Neural cell (in vitro differentiated cells): ENCODE data around the gene TCF20. TPM values are rescaled to one million over a fixed set of nuclear protein-coding genes. Genes with fewer than 3 reads are reported as not detected.

Experiments
- H2AFZ ChIP-seq: fragments of 200-600, 300-800 bp; sonication (generic), shearing (Covaris generic); 2 replicates; pipeline ENCODE4 v1.6.0; 2014; ENCODE audit warnings: low read depth, mild to moderate bottlenecking, antibody characterized with exemption, low read length, moderate library complexity
- H3F3A ChIP-seq: fragments of 200-600 bp; shearing (Covaris generic); 2 replicates; pipeline ENCODE4 v1.6.1; 2016; ENCODE audit warnings: mild to moderate bottlenecking, moderate library complexity, mixed read lengths, antibody characterized with exemption, low read length; ENCODE audit not compliant: insufficient read depth, poor library complexity, severe bottlenecking
- H3K27ac ChIP-seq: fragments of 200-600, 300-800 bp; sonication (generic), shearing (Covaris generic); 2 replicates; pipeline ENCODE4 v1.5.1; 2014; ENCODE audit warnings: mild to moderate bottlenecking, low read length, moderate library complexity
- H3K27me3 ChIP-seq: fragments of 300-800, 200-600 bp; sonication (generic), shearing (Covaris generic); 2 replicates; pipeline ENCODE4 v1.6.0; 2014; ENCODE audit warnings: mild to moderate bottlenecking, low read depth, low read length, moderate library complexity; ENCODE audit not compliant: insufficient read depth
- H3K36me3 ChIP-seq: fragments of 300-800, 200-600 bp; sonication (generic), shearing (Covaris generic); 2 replicates; pipeline ENCODE4 v1.5.1; 2014; ENCODE audit warnings: mild to moderate bottlenecking, antibody characterized with exemption, low read length, moderate library complexity; ENCODE audit not compliant: insufficient read depth
- H3K4me2 ChIP-seq: fragments of 300-800, 200-600 bp; sonication (generic), shearing (Covaris generic); 2 replicates; pipeline ENCODE4 v1.6.0; 2014; ENCODE audit warnings: mild to moderate bottlenecking, low read length
- H3K4me3 ChIP-seq: fragments of 300-800, 200-600 bp; sonication (generic), shearing (Covaris generic); 2 replicates; pipeline ENCODE4 v1.5.1; 2014; ENCODE audit warnings: mild to moderate bottlenecking, low read length, moderate library complexity
- H3K79me2 ChIP-seq: fragments of 200-600 bp; shearing (Covaris generic); replicated peaks from 2 replicates; pipeline ENCODE4 v1.6.0; 2014; ENCODE audit warnings: mild to moderate bottlenecking, low read length, moderate library complexity; ENCODE audit not compliant: insufficient read depth
- H3K9ac ChIP-seq: fragments of 300-800, 200-600 bp; sonication (generic), shearing (Covaris generic); 2 replicates; pipeline ENCODE4 v1.6.1; 2016; ENCODE audit warnings: mild to moderate bottlenecking, low read length, mixed read lengths
- H3K9me2 ChIP-seq: fragments of 200-600 bp; shearing (Covaris generic); 2 replicates; pipeline ENCODE4 v1.6.1; 2016; ENCODE audit warnings: mild to moderate bottlenecking, low read length, mixed read lengths; ENCODE audit not compliant: insufficient read depth
- H3K9me3 ChIP-seq: fragments of 200-600, 300-800 bp; sonication (generic), shearing (Covaris generic); 2 replicates; pipeline ENCODE4 v1.6.1; 2016; ENCODE audit warnings: mild to moderate bottlenecking, mixed run types, low read length, moderate library complexity, mixed read lengths
- H4K20me1 ChIP-seq: fragments of 200-600 bp; shearing (Covaris generic); 2 replicates; pipeline ENCODE4 v1.6.1; 2016; ENCODE audit warnings: mild to moderate bottlenecking, mixed run types; ENCODE audit not compliant: insufficient read depth
- CTCF ChIP-seq: fragments of 450-650 bp; IDR thresholded peaks from 2 replicates; pipeline ENCODE4 v1.5.1; 2014; ENCODE audit warnings: antibody characterized with exemption, mild to moderate bottlenecking, moderate library complexity; ENCODE audit not compliant: poor library complexity, severe bottlenecking
- EP300 ChIP-seq: fragments of 450-650 bp; conservative IDR thresholded peaks from 2 replicates; pipeline ENCODE4 v1.6.1; 2014; ENCODE audit warnings: antibody characterized with exemption, mild to moderate bottlenecking, moderate library complexity; ENCODE audit not compliant: poor library complexity, severe bottlenecking
- EZH2 ChIP-seq: fragments of 200-600, 300-800 bp; shearing (Covaris generic), sonication (generic); IDR thresholded peaks from 2 replicates; pipeline ENCODE4 v1.6.1; 2014; ENCODE audit warnings: antibody characterized with exemption, low read length, borderline replicate concordance, mild to moderate bottlenecking; ENCODE audit not compliant: insufficient read depth, poor library complexity, severe bottlenecking
- MXI1 ChIP-seq: fragments of 450-650 bp; conservative IDR thresholded peaks from 2 replicates; pipeline ENCODE4 v1.6.1; 2014; ENCODE audit warnings: antibody characterized with exemption, mild to moderate bottlenecking; ENCODE audit not compliant: poor library complexity, severe bottlenecking
- POLR2AphosphoS5 ChIP-seq: IDR thresholded peaks from 2 replicates; pipeline ENCODE4 v1.6.1; 2012
- RAD21 ChIP-seq: fragments of 450-650 bp; conservative IDR thresholded peaks from 2 replicates; pipeline ENCODE4 v1.6.1; 2014; ENCODE audit warnings: antibody characterized with exemption, mild to moderate bottlenecking, moderate library complexity
- REST ChIP-seq: IDR thresholded peaks from 2 replicates; pipeline ENCODE4 v1.6.1; 2012; ENCODE audit warnings: borderline replicate concordance
- SMC3 ChIP-seq: fragments of 450-650 bp; conservative IDR thresholded peaks from 2 replicates; pipeline ENCODE4 v1.6.1; 2014; ENCODE audit warnings: antibody characterized with exemption, mild to moderate bottlenecking, moderate library complexity; ENCODE audit not compliant: poor library complexity
- TAF1 ChIP-seq: IDR thresholded peaks from 2 replicates; pipeline ENCODE4 v1.6.1; 2012; ENCODE audit warnings: low read depth
- polyA plus RNA-seq: library from polyadenylated mRNA; depleted of rRNA; stranded (reverse); fragments of >200 nt; gene quantifications from 2 replicates; pipeline ENCODE4 v1.2.3, GENCODE V29; 2014

TCF20 gene
- polyA plus RNA-seq, 1 donor from 2014 or later: 21.9 TPM

GRCh38 chr22:42282252-42282942, 11.9 kb upstream of the TCF20 start:
- Histone ChIP-seq H3K9me3 (no peaks in the 10 kb centered on the region), H3K9me2 (no peaks in the 10 kb centered on the region), H3K79me2 (peaks cover 40% of the 10 kb centered on the region), H3K27me3 (no peaks in the 10 kb centered on the region), H4K20me1 (no peaks in the 10 kb centered on the region), H3K36me3 (no peaks in the 10 kb centered on the region), H3K27ac (peak overlapping the region; percentile 99), H3K4me3 (peak overlapping the region; percentile 84), H3F3A (peaks cover 12% of the 10 kb centered on the region), H3K4me2 (peak overlapping the region; percentile 75), H2AFZ (peak overlapping the region; percentile 52), H3K9ac (peak overlapping the region; percentile 97)
- no peak for TF ChIP-seq MXI1
- no peak for TF ChIP-seq REST
- TF ChIP-seq EZH2: no peak

- peaks cover 12% of the 10 kb centered on the region for H3F3A ChIP-seq
- H3K4me2 ChIP-seq: peak overlapping the region; percentile 75
- no peaks in the 10 kb centered on the region for H3K27me3 ChIP-seq
- H3K79me2 ChIP-seq: peaks cover 43% of the 10 kb centered on the region
- no peaks in the 10 kb centered on the region for H3K36me3 ChIP-seq
- no peaks in the 10 kb centered on the region for H3K9me2 ChIP-seq
- no peak for TF ChIP-seq EZH2
- no peak for TF ChIP-seq RAD21
- TF ChIP-seq MXI1: no peak
- no peak for TF ChIP-seq TAF1
- no peak for TF ChIP-seq SMC3
- no peak for TF ChIP-seq REST
- TF ChIP-seq POLR2AphosphoS5: no peak
- TF ChIP-seq CTCF: no peak
- no peak for TF ChIP-seq EP300
- H2AFZ ChIP-seq: no peak overlapping the region
- H4K20me1 ChIP-seq: no peaks in the 10 kb centered on the region
- no peaks in the 10 kb centered on the region for H3K9me3 ChIP-seq
- peak overlapping the region; percentile 99 for H3K27ac ChIP-seq
- peak overlapping the region; percentile 84 for H3K4me3 ChIP-seq
- H3K9ac ChIP-seq: peak overlapping the region; percentile 97
Measured at GRCh38 chr22:42281706-42282251, 11.3 kb upstream of the TCF20 start.
